Parathyroid adenoma (tissue), 2 donors: Measurements from ENCODE around the gene TP53I13.

Experiments used
- H2AFZ ChIP-seq: fragments of 300-600 bp; sonication (generic); one replicate; pipeline ENCODE4 v1.7.0; 2017; ENCODE audit warnings: antibody characterized with exemption, mild to moderate bottlenecking
- H3K27ac ChIP-seq: fragments of 300-600 bp; sonication (generic); one replicate; pipeline ENCODE4 v1.7.0; 2017
- H3K27me3 ChIP-seq: fragments of 300-600 bp; sonication (generic); one replicate; pipeline ENCODE4 v1.7.0; 2017; ENCODE audit warnings: low read length; ENCODE audit not compliant: control insufficient read depth, insufficient read depth
- H3K36me3 ChIP-seq: fragments of 300-600 bp; sonication (generic); one replicate; pipeline ENCODE4 v1.7.0; 2017; ENCODE audit warnings: low read length; ENCODE audit not compliant: control insufficient read depth, insufficient read depth
- H3K4me1 ChIP-seq: fragments of 300-600 bp; sonication (generic); one replicate; pipeline ENCODE4 v1.7.0; 2017; ENCODE audit warnings: control low read depth
- H3K4me2 ChIP-seq: fragments of 300-600 bp; sonication (generic); one replicate; pipeline ENCODE4 v1.7.0; 2017; ENCODE audit warnings: low read length
- H3K4me3 ChIP-seq: fragments of 300-600 bp; sonication (generic); one replicate; pipeline ENCODE4 v1.7.0; 2017; ENCODE audit warnings: low read depth, low read length
- H3K79me2 ChIP-seq: fragments of 300-600 bp; sonication (generic); one replicate; pipeline ENCODE4 v1.7.0; 2017; ENCODE audit warnings: control low read depth
- H3K9ac ChIP-seq: fragments of 300-600 bp; sonication (generic); one replicate; pipeline ENCODE4 v1.7.0; 2017; ENCODE audit warnings: mild to moderate bottlenecking
- H3K9me3 ChIP-seq: fragments of 300-600 bp; sonication (generic); one replicate; pipeline ENCODE4 v1.7.0; 2017; ENCODE audit warnings: low read length; ENCODE audit not compliant: control insufficient read depth
- TF ChIP-seq, protein P1 (sequence below): fragments of 300-600 bp; sonication (generic); IDR thresholded peaks from one replicate; pipeline ENCODE4 v1.7.0; 2017; ENCODE audit warnings: antibody characterized with exemption, mild to moderate bottlenecking
- donor health status: primary hyperparathyroidism.

TP53I13 gene

DNA sequence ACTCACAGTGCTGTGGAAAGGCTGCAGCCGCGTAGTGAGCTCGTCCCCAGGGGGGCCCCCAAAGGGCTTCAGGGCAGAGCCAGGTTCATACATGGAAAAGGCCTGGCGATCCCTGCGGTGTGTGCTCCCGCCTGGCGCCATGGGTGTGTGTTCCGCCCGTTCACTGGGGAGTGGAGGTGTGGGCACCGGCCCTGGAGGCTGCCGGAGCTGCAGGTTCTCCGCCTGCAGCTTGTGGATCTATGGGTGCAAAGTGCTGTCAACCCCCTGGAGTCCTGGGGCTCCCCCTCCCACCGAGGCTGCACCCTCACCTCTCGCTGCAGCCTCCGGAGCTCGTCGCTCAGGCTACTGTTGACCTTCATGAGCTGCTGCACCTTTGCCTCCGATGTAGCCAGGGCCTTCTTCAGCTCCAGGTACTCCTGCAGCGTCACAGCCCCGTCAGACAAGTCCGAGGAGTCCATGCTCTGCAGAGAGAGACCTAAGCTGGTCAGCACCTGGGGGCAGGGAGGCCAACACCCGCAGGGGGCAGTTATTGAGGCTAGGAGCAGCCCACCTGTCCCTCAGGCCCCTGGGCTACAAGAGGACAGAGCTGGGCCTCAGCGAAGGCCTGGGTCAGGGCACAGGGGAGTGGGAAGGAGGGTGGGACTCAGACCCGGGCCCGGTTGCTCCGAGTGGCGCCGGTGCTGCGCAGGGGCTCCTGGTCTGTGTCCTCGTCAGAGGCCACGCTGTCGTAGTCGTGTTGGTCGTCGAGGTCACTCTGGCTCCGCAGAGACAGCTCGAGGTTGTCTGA, 7.9 kb downstream of the TP53I13 start:
- Histone ChIP-seq H3K4me1 (no peaks in the 10 kb centered on the region), H3K9me3 (no peaks in the 10 kb centered on the region), H3K4me3 (no peak overlapping the region), H2AFZ (no peak overlapping the region), H3K27ac (no peak overlapping the region), H3K9ac (no peak overlapping the region), H3K36me3 (no peaks in the 10 kb centered on the region), H3K79me2 (peaks cover 7% of the 10 kb centered on the region), H3K27me3 (no peaks in the 10 kb centered on the region), H3K4me2 (no peak overlapping the region)
- TF ChIP-seq, protein P1, sequence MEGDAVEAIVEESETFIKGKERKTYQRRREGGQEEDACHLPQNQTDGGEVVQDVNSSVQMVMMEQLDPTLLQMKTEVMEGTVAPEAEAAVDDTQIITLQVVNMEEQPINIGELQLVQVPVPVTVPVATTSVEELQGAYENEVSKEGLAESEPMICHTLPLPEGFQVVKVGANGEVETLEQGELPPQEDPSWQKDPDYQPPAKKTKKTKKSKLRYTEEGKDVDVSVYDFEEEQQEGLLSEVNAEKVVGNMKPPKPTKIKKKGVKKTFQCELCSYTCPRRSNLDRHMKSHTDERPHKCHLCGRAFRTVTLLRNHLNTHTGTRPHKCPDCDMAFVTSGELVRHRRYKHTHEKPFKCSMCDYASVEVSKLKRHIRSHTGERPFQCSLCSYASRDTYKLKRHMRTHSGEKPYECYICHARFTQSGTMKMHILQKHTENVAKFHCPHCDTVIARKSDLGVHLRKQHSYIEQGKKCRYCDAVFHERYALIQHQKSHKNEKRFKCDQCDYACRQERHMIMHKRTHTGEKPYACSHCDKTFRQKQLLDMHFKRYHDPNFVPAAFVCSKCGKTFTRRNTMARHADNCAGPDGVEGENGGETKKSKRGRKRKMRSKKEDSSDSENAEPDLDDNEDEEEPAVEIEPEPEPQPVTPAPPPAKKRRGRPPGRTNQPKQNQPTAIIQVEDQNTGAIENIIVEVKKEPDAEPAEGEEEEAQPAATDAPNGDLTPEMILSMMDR: no peak

DNA sequence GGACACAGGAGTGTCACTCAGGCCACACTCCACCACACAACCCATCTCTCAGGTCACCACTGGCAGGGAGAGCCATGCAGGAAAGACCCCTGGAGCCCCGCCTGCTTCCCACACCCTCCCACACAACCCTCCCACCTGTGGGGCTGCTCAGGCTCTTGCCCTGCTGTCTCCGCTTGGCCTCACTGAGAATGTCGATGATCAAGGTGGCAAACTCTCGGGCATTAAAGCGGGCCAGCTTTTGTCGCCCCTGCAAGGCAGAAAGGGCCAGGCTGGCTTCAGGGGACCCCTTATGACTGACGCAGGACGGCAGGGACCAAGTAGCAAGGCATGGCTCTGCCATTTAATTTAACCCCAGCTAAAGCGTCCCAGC, 8.5 kb downstream of the TP53I13 start:
- Histone ChIP-seq H3K4me3 (no peak overlapping the region), H3K27me3 (no peaks in the 10 kb centered on the region), H3K4me1 (no peaks in the 10 kb centered on the region), H3K9ac (no peak overlapping the region), H3K4me2 (no peak overlapping the region), H3K79me2 (peaks cover 7% of the 10 kb centered on the region), H3K9me3 (no peaks in the 10 kb centered on the region), H2AFZ (no peak overlapping the region), H3K36me3 (no peaks in the 10 kb centered on the region), H3K27ac (no peak overlapping the region)
- TF ChIP-seq, protein P1: no peak

DNA sequence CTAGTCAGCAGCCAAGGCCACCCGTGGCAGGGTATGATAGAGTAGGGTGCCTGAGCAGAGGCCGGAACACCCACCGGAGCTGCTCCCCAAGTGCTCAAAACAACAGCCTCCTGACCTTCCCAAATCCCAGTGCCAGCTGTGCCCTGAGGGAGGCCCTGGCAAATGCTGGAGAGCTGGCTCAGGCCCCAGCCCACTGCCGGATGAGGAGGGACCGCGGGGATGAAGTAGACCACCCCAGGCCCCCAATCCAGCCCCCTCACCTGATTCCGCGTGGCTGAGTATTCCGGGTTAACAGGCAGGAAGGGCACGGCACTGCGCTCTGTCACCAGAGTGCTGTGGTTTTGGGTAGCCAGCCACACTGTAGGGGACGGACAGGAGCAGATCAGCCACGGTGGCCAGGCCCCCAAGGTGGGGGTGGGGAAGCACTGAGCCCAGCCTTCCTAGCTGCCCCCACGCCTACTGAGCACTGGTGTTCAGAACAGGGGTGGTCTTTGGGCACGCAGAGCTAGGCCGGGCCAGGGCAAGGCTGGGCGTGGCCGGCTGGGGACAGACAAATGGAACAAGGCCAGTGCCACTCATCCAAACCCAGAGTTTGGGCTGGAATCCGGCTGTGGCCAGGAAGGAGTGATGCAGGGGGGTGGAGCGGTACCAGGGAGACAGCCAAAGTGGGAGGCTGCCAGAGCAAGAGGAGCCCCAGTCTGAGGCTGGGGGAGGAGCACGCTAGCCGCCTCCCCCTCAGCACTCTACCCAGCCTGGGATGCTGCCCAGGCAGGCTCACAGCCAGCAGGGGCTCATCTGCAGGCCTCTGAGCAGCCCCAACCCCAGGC, 9.1 kb downstream of the TP53I13 start:
- Histone ChIP-seq H2AFZ (no peak overlapping the region), H3K4me1 (no peaks in the 10 kb centered on the region), H3K4me3 (no peak overlapping the region), H3K9me3 (no peaks in the 10 kb centered on the region), H3K4me2 (no peak overlapping the region), H3K79me2 (peaks cover 7% of the 10 kb centered on the region), H3K9ac (no peak overlapping the region), H3K27ac (no peak overlapping the region), H3K36me3 (no peaks in the 10 kb centered on the region), H3K27me3 (no peaks in the 10 kb centered on the region)
- TF ChIP-seq, protein P1: no peak

DNA sequence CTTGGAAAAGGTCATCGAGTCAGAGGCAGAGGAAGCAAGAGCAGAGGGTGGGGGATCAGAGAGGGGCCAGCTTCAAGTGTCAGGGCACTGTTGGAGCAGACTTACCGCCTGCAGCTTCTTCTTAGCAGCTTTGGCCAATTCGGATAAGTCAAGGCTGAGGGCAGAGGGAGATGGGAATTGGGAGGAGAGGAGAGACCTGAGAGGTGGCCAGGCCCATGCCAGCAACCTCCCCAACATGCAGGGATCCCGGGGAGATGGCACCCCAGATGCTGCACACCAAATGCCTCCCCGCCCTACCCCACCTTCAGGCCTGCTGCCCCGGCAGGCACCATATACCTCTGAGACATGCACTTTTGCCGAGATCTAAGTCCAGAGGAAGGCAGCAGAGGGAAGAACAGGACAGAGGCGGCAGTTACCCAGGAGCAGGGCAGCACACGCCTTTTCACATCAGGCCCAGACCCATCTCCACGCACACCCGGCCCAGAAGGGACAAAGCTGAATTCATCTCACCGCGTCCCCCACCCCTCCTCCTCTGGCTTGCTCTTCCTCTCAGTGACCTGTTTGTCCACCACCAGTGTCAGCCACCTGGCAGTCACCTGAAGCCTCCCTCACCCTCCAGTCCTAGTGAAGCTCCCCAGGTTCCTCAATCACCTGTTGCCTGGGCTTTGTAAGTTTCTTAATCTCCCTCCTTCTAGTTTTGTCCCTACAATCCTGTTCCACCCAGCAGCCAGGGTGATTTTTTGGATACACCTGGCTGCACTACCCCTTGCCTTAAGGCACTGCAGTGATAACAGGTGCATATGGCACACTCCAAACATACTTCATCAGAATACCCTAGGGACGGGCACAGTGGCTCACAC, 10.4 kb downstream of the TP53I13 start:
- Histone ChIP-seq H3K27ac (no peak overlapping the region), H3K9ac (no peak overlapping the region), H3K79me2 (peaks cover 8% of the 10 kb centered on the region), H3K4me1 (no peaks in the 10 kb centered on the region), H3K27me3 (no peaks in the 10 kb centered on the region), H3K36me3 (no peaks in the 10 kb centered on the region), H3K9me3 (no peaks in the 10 kb centered on the region), H3K4me2 (no peak overlapping the region), H2AFZ (no peak overlapping the region), H3K4me3 (no peak overlapping the region)
- TF ChIP-seq, protein P1: no peak
